Midbrain (tissue), 1 donor: ENCODE measurements around the gene CCZ1B.
"Not testable (repeated sequence)": the region's sequence is repeated elsewhere in the genome, so short reads cannot be mapped to it uniquely, and the experiment has no call there.

Experiments used
- DNase-seq: peaks from one replicate; lab custom pipeline; 2025; lab: John Stamatoyannopoulos, UW

The CCZ1B gene

GRCh38 chr7:6831018-6831725 lies 5.1 kb upstream of the CCZ1B start:
- no peak for DNase-seq

- not testable (repeated sequence) for DNase-seq
These were observed 4.0 kb upstream of the CCZ1B start for GRCh38 chr7:6830026-6830425.

GRCh38 chr7:6829616-6830015 lies 3.5 kb upstream of the CCZ1B start:
- DNase-seq: not testable (repeated sequence)

- peak; percentile 14 for DNase-seq
These were observed 1.1 kb upstream of the CCZ1B start for GRCh38 chr7:6827180-6827579.

GRCh38 chr7:6825236-6826125 lies 594 bp downstream of the CCZ1B start:
- not testable (repeated sequence) for DNase-seq

GRCh38 chr7:6821622-6822021 lies 4.5 kb downstream of the CCZ1B start:
- not testable (repeated sequence) for DNase-seq

- not testable (repeated sequence) for DNase-seq
These were observed 10.6 kb downstream of the CCZ1B start for GRCh38 chr7:6815470-6815869.

GRCh38 chr7:6813011-6813410 lies 13.1 kb downstream of the CCZ1B start:
- not testable (repeated sequence) for DNase-seq

- DNase-seq: not testable (repeated sequence)
These were observed 18.1 kb downstream of the CCZ1B start for GRCh38 chr7:6807959-6808358.

GRCh38 chr7:6807393-6807918 lies 18.6 kb downstream of the CCZ1B start:
- not testable (repeated sequence) for DNase-seq

- not testable (repeated sequence) for DNase-seq
These were observed 25.7 kb downstream of the CCZ1B start for GRCh38 chr7:6800331-6800730.

GRCh38 chr7:6799887-6800286 lies 26.2 kb downstream of the CCZ1B start:
- DNase-seq: not testable (repeated sequence)

GRCh38 chr7:6798047-6798446 lies 28.0 kb downstream of the CCZ1B start:
- DNase-seq: not testable (repeated sequence)

- DNase-seq: not testable (repeated sequence)
These were observed 28.9 kb downstream of the CCZ1B start for GRCh38 chr7:6797218-6797617.

- not testable (repeated sequence) for DNase-seq
These were observed 31.8 kb downstream of the CCZ1B start for GRCh38 chr7:6794276-6794675.

GRCh38 chr7:6792113-6792872 lies 33.8 kb downstream of the CCZ1B start:
- DNase-seq: not testable (repeated sequence)

- DNase-seq: not testable (repeated sequence)
These were observed 36.7 kb downstream of the CCZ1B start for GRCh38 chr7:6789353-6789752.

- DNase-seq: not testable (repeated sequence)
These were observed 44.5 kb downstream of the CCZ1B start for GRCh38 chr7:6781581-6781980.

GRCh38 chr7:6761186-6761585 lies 64.9 kb downstream of the CCZ1B start:
- not testable (repeated sequence) for DNase-seq

GRCh38 chr7:6753964-6754363 lies 72.1 kb downstream of the CCZ1B start, which contains the start of gene RSPH10B2:
TSS of gene RSPH10B2 (plus strand) at chr7:6754103. CDS start at chr7:6757678, 3,575 bp downstream.
- DNase-seq: not testable (repeated sequence)

- DNase-seq: not testable (repeated sequence)
These were observed 75.9 kb downstream of the CCZ1B start for GRCh38 chr7:6750173-6750572.

- DNase-seq: not testable (repeated sequence)
These were observed 76.7 kb downstream of the CCZ1B start for GRCh38 chr7:6749335-6749734.
